ENCODE data around the gene ARRDC2.

ARRDC2 gene

DNA sequence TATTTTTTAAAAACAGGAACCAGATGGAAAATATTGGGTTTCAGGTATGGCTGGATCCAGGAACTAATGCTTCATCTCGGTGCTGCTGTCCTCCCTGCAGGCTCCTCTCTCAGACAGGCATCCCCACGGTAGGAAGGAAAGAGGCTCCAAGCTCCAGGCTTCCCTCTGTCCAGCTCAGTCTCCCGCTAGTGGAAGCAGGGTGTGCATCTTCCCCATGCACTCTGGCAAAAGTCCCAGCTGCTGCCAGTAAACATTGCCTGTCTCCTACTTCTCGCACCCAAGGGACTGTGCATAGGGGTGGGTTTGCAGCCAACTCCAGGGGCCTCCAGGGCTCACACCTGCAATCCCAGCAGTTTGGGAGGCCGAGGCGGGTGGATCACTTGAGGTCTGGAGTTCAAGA, 49.6 kb downstream of the ARRDC2 start:
- no peak for DNase-seq (ENCODE audit: low read depth in 3 of 3, low spot score in 1 of 3)

DNA sequence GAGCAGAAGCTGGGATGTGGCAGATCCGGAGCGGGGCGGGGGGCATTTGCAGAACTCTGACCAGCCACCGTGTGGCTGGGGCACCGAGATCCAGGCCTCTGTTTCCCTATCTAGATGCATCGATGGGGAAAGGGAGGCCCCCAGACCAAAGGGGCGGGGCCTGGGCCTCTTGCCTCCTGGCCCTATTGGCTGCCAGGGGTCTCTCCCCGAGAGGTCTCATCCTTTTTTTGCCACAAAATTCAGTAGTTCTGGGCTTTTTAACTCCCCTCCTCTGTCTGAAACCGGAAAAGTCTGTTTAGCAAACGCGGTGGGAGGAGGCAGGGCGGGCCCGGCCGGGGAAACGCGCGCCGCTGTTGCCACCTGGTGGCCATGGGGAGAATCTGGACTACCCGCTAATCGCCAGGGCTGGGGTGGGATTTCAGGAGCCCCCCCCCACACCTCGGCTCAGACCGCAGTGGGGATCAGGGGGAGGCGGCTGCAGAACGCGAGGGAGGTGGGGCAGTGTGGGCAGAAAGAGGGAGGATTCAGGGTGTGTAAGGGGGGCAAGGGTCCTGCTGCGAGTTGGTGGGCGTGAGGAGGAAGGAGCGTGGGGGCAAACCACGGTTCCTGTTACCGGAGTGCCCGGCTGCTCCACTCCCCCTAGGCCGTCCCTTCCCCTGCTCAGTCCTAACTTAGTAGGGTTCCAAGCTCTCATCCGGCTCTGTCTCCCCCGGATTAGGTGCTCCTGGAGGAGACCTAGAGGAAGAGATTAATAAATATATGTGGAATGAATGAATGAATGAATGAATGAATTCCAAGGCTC, 50.4 kb downstream of the ARRDC2 start:
- peak; percentile 61 to 78 (median 74) for DNase-seq (ENCODE audit: low read depth in 3 of 3, low spot score in 1 of 3)

DNA sequence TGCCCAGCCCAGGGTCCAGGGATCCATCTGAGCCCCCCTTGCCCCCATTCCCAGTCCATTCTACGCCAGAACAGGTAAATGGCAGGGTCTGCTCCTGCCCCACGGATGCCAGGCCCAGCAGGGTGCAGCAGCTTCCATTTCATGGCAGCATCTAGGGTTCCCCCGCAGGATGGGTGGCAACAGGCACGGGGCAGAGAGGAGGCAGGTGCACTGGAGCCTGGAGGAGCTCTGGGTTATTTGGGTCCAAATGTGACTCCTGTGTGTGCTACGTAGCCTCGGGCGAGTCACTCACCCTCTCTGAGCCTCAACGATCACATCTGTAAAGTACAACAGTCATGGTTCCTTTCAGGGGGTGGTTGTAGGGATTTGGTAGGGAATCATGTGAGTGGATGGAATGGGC, 51.3 kb downstream of the ARRDC2 start:
- DNase-seq (ENCODE audit: low read depth in 3 of 3, low spot score in 1 of 3) = no peak

DNA sequence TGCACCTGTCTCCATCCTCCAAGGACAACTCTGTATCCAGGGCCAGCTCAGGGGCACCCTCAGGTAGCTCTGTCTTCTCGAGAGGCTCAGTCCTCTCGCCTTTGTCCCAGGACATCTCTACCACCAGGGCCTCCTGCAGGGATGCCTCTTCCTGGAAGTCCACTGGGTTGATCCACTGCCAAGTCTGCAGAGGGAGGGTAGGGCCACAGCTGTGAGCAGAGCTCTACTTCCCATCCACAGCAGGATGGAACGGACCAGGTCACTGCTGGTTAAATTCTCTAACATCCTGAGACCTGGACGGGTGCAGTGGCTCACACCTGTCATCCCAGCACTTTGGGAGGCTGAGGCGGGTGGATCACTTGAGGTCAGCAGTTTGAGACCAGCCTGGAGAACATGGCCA, 51.9 kb downstream of the ARRDC2 start:
- DNase-seq (ENCODE audit: low read depth in 3 of 3, low spot score in 1 of 3) = no peak

DNA sequence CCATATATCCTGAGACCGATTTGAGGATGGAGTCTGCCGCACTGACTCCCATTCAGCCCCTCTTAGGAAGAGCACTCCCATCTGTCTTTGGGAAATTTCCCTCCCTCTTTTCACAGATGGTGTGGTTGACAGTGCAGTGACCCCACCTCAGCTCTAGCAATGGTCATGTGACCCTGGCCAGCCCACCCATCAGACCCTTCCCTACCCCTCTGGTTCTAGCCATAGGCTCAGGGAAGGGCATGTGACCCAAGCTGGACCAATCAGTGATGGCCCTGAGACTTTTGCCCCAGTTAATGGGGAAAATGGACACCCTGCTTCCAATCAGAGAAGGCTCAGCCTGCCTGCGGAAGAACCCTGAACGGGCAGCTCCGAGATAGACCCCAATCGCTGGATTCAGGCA, 52.5 kb downstream of the ARRDC2 start:
- no peak for DNase-seq (ENCODE audit: low read depth in 3 of 3, low spot score in 1 of 3)

DNA sequence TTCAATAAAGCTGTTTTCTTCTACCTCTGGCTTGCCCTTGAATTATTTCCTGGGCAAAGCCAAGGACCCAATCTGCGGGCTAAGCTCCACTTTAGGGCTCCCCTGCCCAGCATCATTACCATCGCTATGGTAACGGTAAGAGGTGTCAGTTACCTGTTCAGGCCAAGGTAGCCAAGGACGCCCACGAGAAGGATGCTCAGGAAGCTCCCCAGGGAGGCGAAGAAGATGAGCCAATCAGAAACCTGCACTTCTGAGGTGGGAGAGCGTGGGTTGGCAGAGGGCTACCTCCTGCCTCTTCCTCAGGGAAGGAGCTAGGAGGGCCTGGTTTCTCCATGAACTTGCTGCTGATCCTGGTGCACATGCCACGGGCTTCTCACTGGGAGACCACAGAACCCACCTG, 54.1 kb downstream of the ARRDC2 start:
- DNase-seq (ENCODE audit: low read depth in 3 of 3, low spot score in 1 of 3) = no peak

DNA sequence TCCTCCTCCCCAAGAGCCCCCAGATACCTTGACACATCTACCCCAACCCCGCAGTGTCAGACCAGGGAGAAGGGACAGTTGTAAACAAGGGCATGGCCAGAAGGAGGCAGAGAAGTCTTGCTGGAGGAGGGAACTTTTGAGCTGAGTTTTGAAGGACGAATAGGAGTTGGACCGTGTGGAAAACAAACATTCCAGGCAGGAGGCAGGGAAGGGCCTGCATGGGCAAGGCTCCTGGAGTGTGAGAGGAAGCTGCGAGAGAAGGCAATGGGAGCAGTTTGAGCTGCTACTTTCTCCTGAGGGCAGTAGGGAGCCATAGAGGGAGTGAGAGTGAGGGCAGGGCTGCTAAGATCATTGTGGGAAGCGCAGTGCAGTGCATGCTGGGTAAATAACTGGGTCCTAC, 55.5 kb downstream of the ARRDC2 start:
- DNase-seq (ENCODE audit: low read depth in 3 of 3, low spot score in 1 of 3) = no peak
